Glomerular visceral epithelial cell (primary cell): ENCODE data around the gene PSMB7.

Experiments used
- DNase-seq: peaks from one replicate; pipeline ENCODE4 v3.0.0-alpha.2; 2016; ENCODE audit errors: extremely low spot score

PSMB7 gene

GRCh38 chr9:124346347-124347163 is 68.7 kb downstream of the PSMB7 start:
- DNase-seq: no peak

GRCh38 chr9:124345751-124346281 is 69.4 kb downstream of the PSMB7 start:
- DNase-seq: no peak

- DNase-seq: no peak
These were observed 70.2 kb downstream of the PSMB7 start for GRCh38 chr9:124345063-124345462.

DNA sequence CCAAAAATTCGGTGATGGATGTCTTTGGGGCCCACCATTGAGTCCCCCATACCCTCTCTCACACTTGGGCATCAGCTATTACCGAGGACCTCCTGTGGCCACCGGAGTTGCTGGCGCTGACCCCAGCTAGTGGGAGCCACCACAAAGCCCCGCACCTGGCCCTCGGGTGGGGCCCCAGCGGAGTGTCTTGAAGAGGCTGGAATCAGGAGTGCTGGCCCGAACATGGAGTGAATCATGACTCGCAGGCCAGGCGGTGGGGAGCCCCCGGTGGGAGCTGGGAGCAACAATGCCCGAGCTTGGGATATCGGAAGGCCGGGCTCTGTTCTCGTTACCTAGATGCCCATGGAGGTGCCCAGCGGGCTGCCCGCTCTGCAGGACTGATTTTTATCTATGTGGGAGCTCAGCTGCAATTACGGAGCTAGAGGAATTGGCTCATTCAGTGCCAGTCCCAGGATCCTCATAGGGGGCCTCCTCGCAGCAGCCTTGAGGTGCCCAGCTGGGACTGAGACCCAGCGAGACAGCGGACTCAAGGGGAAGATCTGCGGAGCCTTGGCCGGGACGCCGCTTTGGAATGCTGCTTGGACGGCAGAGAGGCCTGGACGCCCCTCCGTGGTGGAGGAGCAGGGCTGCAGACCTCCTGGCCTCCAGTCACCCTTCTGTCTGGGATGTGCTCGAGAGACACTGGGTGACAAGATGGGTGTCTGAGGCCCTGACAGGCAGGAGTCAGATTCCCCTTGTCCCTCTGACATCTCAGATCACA is 70.8 kb downstream of the PSMB7 start:
- DNase-seq: no peak

- no peak for DNase-seq
These were observed 71.5 kb downstream of the PSMB7 start for GRCh38 chr9:124343533-124344290.

DNA sequence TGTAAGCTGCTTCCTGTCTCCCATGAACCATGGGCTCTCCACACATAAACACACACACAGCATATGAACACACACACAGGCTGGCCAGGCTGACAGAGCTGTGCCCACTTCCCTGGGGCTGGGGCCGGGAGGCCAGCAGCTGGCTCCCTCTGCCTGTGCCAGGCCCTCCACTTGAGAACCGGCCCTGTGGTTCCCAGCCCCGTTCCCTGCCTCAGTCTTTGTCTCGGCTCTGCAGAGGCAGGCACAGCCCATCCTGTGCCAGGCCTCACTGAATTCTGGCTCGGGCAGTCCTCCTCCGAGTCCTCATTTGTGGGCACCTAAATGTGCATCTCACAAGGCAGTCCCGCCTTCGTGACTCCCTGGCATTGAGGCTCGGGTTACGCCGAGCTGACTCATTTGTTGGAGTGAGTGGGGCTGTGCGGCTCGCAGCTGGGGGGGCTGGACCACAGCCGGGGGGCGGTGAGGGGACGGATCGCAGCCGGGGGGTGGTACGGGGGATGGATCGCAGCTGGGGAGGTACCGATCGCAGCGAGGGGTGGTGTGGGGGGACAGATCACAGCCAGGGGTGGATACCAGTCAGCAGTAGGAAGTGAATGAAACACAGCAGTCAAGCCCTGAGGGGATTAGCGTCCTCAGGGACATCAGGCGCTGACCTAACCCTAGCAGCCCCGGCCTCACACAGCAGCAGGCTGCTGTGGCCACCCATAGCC is 72.3 kb downstream of the PSMB7 start:
- peak; percentile 93 for DNase-seq

- DNase-seq: no peak
These were observed 72.9 kb downstream of the PSMB7 start for GRCh38 chr9:124342402-124342775.

DNA sequence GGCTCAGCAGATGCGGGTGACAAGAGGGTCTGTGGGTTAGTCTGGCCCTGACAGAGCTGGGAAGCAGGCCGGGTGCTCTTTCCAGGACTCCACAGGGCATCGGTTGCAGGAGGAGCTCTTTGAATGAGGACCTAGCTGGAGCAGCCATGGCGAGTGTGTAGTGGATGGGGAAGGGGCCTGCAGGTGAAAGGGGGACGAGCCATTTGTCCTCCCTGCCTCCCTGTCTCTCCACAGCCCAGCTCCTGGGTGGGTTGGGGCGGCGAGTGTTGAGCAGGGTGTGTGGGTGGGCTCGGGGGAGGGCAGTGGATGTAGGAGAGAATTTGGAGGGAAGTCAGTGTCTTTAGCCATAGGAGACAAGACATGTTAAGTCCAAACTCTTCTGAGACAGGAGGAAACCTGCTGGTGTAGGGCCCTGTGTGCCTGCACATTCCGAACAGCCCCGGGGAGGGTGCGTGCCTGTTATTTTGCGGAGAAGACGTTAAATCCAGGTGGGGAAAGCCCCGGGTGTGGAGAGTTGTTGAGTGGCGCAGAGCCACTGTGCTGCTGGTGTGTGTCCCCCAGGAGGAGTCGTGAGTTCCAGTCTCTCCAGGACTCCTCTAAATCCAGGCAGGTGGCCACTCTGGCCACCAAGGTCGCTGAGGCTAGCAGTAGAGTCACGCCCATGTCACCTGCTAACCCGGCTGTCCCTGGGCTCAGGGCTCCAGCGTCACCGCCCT is 73.6 kb downstream of the PSMB7 start:
- DNase-seq: no peak

- no peak for DNase-seq
These were observed 74.8 kb downstream of the PSMB7 start for GRCh38 chr9:124340219-124341069.

DNA sequence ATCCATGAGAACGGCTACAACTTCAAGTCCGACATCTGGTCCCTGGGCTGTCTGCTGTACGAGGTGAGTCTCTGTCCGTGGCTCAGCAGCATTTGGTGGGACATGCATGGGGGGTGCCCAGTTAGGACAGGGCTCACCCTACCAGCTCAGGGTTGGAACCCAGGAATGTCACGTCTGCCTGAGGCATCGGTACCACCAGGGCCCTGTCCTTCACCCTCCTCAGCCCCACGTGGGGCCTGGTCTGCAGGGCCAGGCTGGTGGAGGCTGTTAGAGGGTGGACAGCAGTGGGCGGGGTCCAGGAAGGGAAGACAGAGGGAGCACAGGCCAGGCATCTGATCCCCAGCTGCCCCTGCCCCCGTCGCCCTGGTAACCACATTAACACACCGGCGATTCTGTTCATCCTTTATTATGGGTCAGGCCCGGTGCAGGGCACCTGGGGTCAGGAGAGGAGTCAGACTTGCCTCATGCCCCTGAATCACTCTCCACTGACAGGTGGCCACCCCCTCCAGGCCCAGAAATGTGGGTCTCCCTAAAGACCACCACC is 75.6 kb downstream of the PSMB7 start:
- DNase-seq: no peak

DNA sequence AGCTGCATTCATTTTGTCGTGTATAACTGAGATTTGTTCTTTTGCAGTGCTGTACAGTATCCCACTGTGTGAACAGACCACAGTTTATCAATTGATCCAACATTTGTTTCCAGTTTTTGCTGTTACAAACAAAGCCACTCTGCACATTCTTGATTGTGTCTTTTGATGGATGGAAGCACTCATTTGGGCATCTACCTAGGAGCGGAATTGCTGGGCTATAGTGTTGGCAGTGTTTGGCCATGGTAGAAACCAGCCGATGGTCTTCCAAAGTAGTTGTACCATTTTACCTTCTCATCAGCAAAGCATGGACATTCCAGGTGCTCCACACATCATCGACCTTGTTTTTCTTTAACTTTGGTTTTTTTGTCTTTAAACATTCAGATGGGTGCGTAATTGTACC is 77.7 kb downstream of the PSMB7 start:
- no peak for DNase-seq

GRCh38 chr9:124335320-124335707 is 79.9 kb downstream of the PSMB7 start:
- DNase-seq: no peak

DNA sequence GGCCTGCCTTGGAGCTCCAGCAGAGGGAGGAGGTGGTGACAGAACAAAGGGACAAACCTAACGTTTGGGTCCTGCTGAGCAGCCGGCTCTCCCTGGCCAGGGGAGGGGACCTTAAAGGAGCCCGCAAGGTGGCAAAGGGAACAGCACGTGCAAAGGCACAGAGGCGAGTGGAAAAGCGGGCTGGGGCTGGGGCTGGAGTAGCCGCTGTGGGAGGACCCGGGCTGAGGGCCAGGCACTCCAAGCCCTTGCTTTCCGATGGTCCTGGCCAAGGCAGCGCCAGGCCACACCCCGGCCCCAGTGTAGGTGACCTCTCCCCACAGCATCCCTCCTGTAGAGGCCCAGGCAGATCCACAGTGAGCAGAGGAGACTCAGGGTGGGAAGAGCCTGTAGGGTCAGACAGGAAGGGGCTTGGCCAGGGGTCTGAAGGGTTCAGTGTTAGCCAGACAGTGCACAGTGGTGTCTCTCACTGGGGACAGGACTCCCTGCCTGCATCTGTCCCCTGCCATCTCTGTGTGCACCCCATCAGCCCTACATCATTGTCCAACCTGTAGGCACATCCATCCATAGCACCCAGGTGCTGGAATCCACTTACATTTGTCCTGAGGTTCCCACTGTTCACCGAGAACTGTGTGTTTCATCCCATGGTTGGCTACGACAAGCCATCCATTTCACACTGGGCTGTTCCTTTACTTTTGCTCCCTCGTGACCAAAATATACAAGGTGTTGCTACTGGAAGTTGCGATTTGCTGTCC is 80.5 kb downstream of the PSMB7 start:
- no peak for DNase-seq

DNA sequence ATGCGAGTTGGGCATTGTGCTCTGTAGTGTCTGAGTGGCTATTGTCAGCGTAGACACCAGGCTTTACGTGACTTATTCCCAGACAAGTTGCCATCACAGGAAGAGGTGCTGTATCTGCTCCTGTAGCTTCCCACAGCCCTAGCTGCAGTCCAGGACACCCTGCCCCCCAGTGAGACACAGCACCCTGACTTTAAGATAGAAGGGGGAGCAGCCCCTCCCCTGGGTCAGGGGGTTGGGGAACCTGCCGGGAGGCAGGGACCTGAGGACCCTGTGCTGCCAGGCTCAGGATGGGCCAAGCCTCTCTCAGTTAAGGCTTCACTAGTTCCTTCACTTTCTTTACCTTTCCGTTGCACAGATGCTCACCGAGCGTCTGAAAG is 82.1 kb downstream of the PSMB7 start:
- no peak for DNase-seq

GRCh38 chr9:124332361-124333202 is 82.7 kb downstream of the PSMB7 start:
- no peak for DNase-seq

- no peak for DNase-seq
These were observed 83.7 kb downstream of the PSMB7 start for GRCh38 chr9:124331580-124331979.

- no peak for DNase-seq
These were observed 85.1 kb downstream of the PSMB7 start for GRCh38 chr9:124330011-124330697.
